Sigmoid colon (tissue), 4 donors: ENCODE results near the gene REN.

ENCODE experiments used
- EP300 ChIP-seq, 4 donors: sonication (generic); formaldehyde crosslinking; IDR thresholded peaks; one replicate each; pipeline ENCODE4 v1.6.1; 2017; ENCODE audit warnings: antibody characterized with exemption in 4 of 4
- POLR2A ChIP-seq, 2 donors: fragments of 450-650 bp; IDR thresholded peaks; one replicate each; pipeline ENCODE4 v1.6.1; 2016; ENCODE audit warnings: antibody characterized with exemption in 2 of 2, mild to moderate bottlenecking in 2 of 2, moderate library complexity in 2 of 2
- TF ChIP-seq, protein P1 (sequence below), 4 experiments: fragments of 450-650 bp in 3 of 4; fragments of 200-600 bp in 1 of 4; IDR thresholded peaks; one replicate each; pipeline ENCODE4 v1.5.1; 2016 to 2019; ENCODE audit warnings: antibody characterized with exemption in 4 of 4, mild to moderate bottlenecking in 3 of 4, moderate library complexity in 2 of 4

DNA sequence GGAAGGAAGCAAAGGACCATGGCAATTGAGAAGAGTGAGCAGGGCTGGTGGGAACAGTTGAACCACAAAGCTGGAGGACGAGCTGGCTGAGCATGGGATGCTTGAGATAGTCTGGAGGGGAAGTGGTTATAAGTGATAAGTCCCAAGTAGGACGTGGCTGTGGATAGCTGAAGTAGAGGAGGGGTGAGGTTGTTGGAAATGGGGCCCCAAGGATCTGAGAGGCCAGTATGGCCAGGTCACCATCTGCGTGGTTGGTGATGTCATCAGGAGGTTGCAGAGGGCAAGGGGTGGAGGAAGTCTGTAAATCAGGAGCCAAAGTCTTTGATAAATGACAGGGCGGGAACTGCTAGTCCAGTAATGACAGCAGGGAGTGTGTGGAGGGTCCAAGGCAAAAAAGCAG is 11.0 kb upstream of the REN start:
- TF ChIP-seq, protein P1, sequence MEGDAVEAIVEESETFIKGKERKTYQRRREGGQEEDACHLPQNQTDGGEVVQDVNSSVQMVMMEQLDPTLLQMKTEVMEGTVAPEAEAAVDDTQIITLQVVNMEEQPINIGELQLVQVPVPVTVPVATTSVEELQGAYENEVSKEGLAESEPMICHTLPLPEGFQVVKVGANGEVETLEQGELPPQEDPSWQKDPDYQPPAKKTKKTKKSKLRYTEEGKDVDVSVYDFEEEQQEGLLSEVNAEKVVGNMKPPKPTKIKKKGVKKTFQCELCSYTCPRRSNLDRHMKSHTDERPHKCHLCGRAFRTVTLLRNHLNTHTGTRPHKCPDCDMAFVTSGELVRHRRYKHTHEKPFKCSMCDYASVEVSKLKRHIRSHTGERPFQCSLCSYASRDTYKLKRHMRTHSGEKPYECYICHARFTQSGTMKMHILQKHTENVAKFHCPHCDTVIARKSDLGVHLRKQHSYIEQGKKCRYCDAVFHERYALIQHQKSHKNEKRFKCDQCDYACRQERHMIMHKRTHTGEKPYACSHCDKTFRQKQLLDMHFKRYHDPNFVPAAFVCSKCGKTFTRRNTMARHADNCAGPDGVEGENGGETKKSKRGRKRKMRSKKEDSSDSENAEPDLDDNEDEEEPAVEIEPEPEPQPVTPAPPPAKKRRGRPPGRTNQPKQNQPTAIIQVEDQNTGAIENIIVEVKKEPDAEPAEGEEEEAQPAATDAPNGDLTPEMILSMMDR (IDR thresholded peaks at IDR 0.05), result no peak
- TF ChIP-seq POLR2A (IDR thresholded peaks at IDR 0.05), result no peak
- no peak for TF ChIP-seq EP300 (IDR thresholded peaks at IDR 0.05)
